ENCODE results near the gene FBXO40.

FBXO40 gene

GRCh38 chr3:121566773-121567172 lies 26.4 kb upstream of the FBXO40 start:
- Histone ChIP-seq H3K27me3 (ENCODE audit: control insufficient read depth in 1 of 2, insufficient read depth in 1 of 2, low read length in 2 of 2) (no peaks in the 10 kb centered on the region), H3K18ac (ENCODE audit: low read depth in 1 of 2, low read length in 2 of 2) (no peak overlapping the region), H3K9ac (ENCODE audit: low read length) (no peak overlapping the region), H3K9me3 (ENCODE audit: control insufficient read depth, low read length) (no peaks in the 10 kb centered on the region), H2BK12ac (ENCODE audit: low read length in 2 of 2) (no peak overlapping the region), H3K27ac (ENCODE audit: low read length, poor library complexity, severe bottlenecking) (no peak overlapping the region), H3K4me3 (ENCODE audit: insufficient read depth in 1 of 2, low read depth in 1 of 2, low read length in 2 of 2) (no peak overlapping the region), H3K4me2 (ENCODE audit: low read length, poor library complexity, severe bottlenecking) (no peak overlapping the region), H3K79me1 (replicated peaks; ENCODE audit: low read length, poor library complexity, severe bottlenecking) (no peaks in the 10 kb centered on the region), H2BK15ac (ENCODE audit: low read depth, poor library complexity, severe bottlenecking) (no peak overlapping the region), H4K8ac (ENCODE audit: low read length) (no peak overlapping the region), H2BK5ac (ENCODE audit: low read depth, low read length, poor library complexity, severe bottlenecking) (no peak overlapping the region), H3K4me1 (ENCODE audit: control insufficient read depth, insufficient read depth, low read depth, low read length) (no peaks in the 10 kb centered on the region), H3K14ac (ENCODE audit: low read length in 2 of 2) (no peak overlapping the region), H2AK5ac (ENCODE audit: low read length, severe bottlenecking) (no peak overlapping the region), H2AFZ (ENCODE audit: low read depth, low read length) (no peak overlapping the region), H3K23ac (ENCODE audit: low read length in 2 of 2) (no peak overlapping the region), H3K4ac (ENCODE audit: low read depth in 1 of 2, low read length in 2 of 2) (no peak overlapping the region), H2BK120ac (ENCODE audit: low read depth, low read length) (no peak overlapping the region), H4K91ac (ENCODE audit: low read length) (no peak overlapping the region), H3K36me3 (ENCODE audit: control insufficient read depth in 1 of 2, insufficient read depth in 2 of 2, low read depth in 1 of 2, low read length in 2 of 2) (no peaks in the 10 kb centered on the region)
- DNase-seq = no peak
- 90% methylated on average over 9 of the region's 9 CpGs for WGBS

- no peak within 1 kb of the TSS for H2BK12ac ChIP-seq (ENCODE audit: low read length in 2 of 2)
- H4K8ac ChIP-seq (ENCODE audit: low read length) = no peak within 1 kb of the TSS
- H3K79me1 ChIP-seq (replicated peaks; ENCODE audit: low read length, poor library complexity, severe bottlenecking) = no peaks in the 10 kb centered on the region
- no peaks in the 10 kb centered on the region for H3K27me3 ChIP-seq (ENCODE audit: control insufficient read depth in 1 of 2, insufficient read depth in 1 of 2, low read length in 2 of 2)
- no peak within 1 kb of the TSS for H2BK5ac ChIP-seq (ENCODE audit: low read depth, low read length, poor library complexity, severe bottlenecking)
- H3K18ac ChIP-seq (ENCODE audit: low read depth in 1 of 2, low read length in 2 of 2) = no peak within 1 kb of the TSS
- H3K4me3 ChIP-seq (ENCODE audit: insufficient read depth in 1 of 2, low read depth in 1 of 2, low read length in 2 of 2) = no peak within 1 kb of the TSS
- H2BK120ac ChIP-seq (ENCODE audit: low read depth, low read length) = no peak within 1 kb of the TSS
- no peak for DNase-seq
- H3K36me3 ChIP-seq (ENCODE audit: control insufficient read depth in 1 of 2, insufficient read depth in 2 of 2, low read depth in 1 of 2, low read length in 2 of 2) = no peaks in the 10 kb centered on the region
- no peak within 1 kb of the TSS for H3K27ac ChIP-seq (ENCODE audit: low read length, poor library complexity, severe bottlenecking)
- no peak within 1 kb of the TSS for H2AFZ ChIP-seq (ENCODE audit: low read depth, low read length)
- no peaks in the 10 kb centered on the region for H3K9me3 ChIP-seq (ENCODE audit: control insufficient read depth, low read length)
- no peak within 1 kb of the TSS for H3K4me2 ChIP-seq (ENCODE audit: low read length, poor library complexity, severe bottlenecking)
- H2AK5ac ChIP-seq (ENCODE audit: low read length, severe bottlenecking) = no peak within 1 kb of the TSS
- H3K4ac ChIP-seq (ENCODE audit: low read depth in 1 of 2, low read length in 2 of 2) = no peak within 1 kb of the TSS
- no peak within 1 kb of the TSS for H3K9ac ChIP-seq (ENCODE audit: low read length)
- 96% methylated on average over 4 of the region's 5 CpGs for WGBS
- no peak within 1 kb of the TSS for H2BK15ac ChIP-seq (ENCODE audit: low read depth, poor library complexity, severe bottlenecking)
- no peak within 1 kb of the TSS for H4K91ac ChIP-seq (ENCODE audit: low read length)
- no peak within 1 kb of the TSS for H3K23ac ChIP-seq (ENCODE audit: low read length in 2 of 2)
- H3K4me1 ChIP-seq (ENCODE audit: control insufficient read depth, insufficient read depth, low read depth, low read length) = no peaks in the 10 kb centered on the region
- H3K14ac ChIP-seq (ENCODE audit: low read length in 2 of 2) = no peak within 1 kb of the TSS
These were observed 25.5 kb upstream of the FBXO40 start, which contains the start of gene ARGFX for GRCh38 chr3:121567649-121568048. Gene ARGFX (plus strand): TSS chr3:121567949. CDS start chr3:121570714, 2,765 bp downstream.

GRCh38 chr3:121574449-121574848 lies 18.7 kb upstream of the FBXO40 start:
- WGBS = 51% methylated on average over 4 of the region's 6 CpGs
- peak; percentile 4 for DNase-seq

GRCh38 chr3:121581691-121582090 lies 11.5 kb upstream of the FBXO40 start:
- Histone ChIP-seq H3K36me3 (ENCODE audit: control insufficient read depth in 1 of 2, insufficient read depth in 2 of 2, low read depth in 1 of 2, low read length in 2 of 2) (no peaks in the 10 kb centered on the region), H2BK5ac (ENCODE audit: low read depth, low read length, poor library complexity, severe bottlenecking) (no peak overlapping the region), H3K4me1 (ENCODE audit: control insufficient read depth, insufficient read depth, low read depth, low read length) (no peaks in the 10 kb centered on the region), H3K79me1 (replicated peaks; ENCODE audit: low read length, poor library complexity, severe bottlenecking) (no peaks in the 10 kb centered on the region), H3K27ac (ENCODE audit: low read length, poor library complexity, severe bottlenecking) (no peak overlapping the region), H2BK15ac (ENCODE audit: low read depth, poor library complexity, severe bottlenecking) (no peak overlapping the region), H4K8ac (ENCODE audit: low read length) (no peak overlapping the region), H3K9me3 (ENCODE audit: control insufficient read depth, low read length) (no peaks in the 10 kb centered on the region), H3K9ac (ENCODE audit: low read length) (no peak overlapping the region), H4K91ac (ENCODE audit: low read length) (no peak overlapping the region), H3K27me3 (ENCODE audit: control insufficient read depth in 1 of 2, insufficient read depth in 1 of 2, low read length in 2 of 2) (peaks cover 8 to 14% of the 10 kb centered on the region in 2 experiments), H3K18ac (ENCODE audit: low read depth in 1 of 2, low read length in 2 of 2) (no peak overlapping the region), H2BK120ac (ENCODE audit: low read depth, low read length) (no peak overlapping the region), H2AK5ac (ENCODE audit: low read length, severe bottlenecking) (no peak overlapping the region), H2BK12ac (ENCODE audit: low read length in 2 of 2) (no peak overlapping the region), H2AFZ (ENCODE audit: low read depth, low read length) (no peak overlapping the region), H3K23ac (ENCODE audit: low read length in 2 of 2) (no peak overlapping the region), H3K4me3 (ENCODE audit: insufficient read depth in 1 of 2, low read depth in 1 of 2, low read length in 2 of 2) (no peak overlapping the region), H3K4ac (ENCODE audit: low read depth in 1 of 2, low read length in 2 of 2) (no peak overlapping the region), H3K14ac (ENCODE audit: low read length in 2 of 2) (no peak overlapping the region), H3K4me2 (ENCODE audit: low read length, poor library complexity, severe bottlenecking) (no peak overlapping the region)
- DNase-seq = no peak
- 100% methylated on average over 1 of the region's 2 CpGs for WGBS

More at GRCh38 chr3:121574449-121574848, 18.7 kb upstream of the FBXO40 start:
- Histone ChIP-seq H2BK12ac (ENCODE audit: low read length in 2 of 2) (no peak overlapping the region), H2BK5ac (ENCODE audit: low read depth, low read length, poor library complexity, severe bottlenecking) (no peak overlapping the region), H3K4me3 (ENCODE audit: insufficient read depth in 1 of 2, low read depth in 1 of 2, low read length in 2 of 2) (no peak overlapping the region), H3K27ac (ENCODE audit: low read length, poor library complexity, severe bottlenecking) (no peak overlapping the region), H3K18ac (ENCODE audit: low read depth in 1 of 2, low read length in 2 of 2) (no peak overlapping the region), H2AFZ (ENCODE audit: low read depth, low read length) (no peak overlapping the region), H3K9me3 (ENCODE audit: control insufficient read depth, low read length) (no peaks in the 10 kb centered on the region), H3K4ac (ENCODE audit: low read depth in 1 of 2, low read length in 2 of 2) (no peak overlapping the region), H3K4me1 (ENCODE audit: control insufficient read depth, insufficient read depth, low read depth, low read length) (peaks cover 1% of the 10 kb centered on the region), H4K91ac (ENCODE audit: low read length) (no peak overlapping the region), H2AK5ac (ENCODE audit: low read length, severe bottlenecking) (no peak overlapping the region), H3K23ac (ENCODE audit: low read length in 2 of 2) (no peak overlapping the region), H3K4me2 (ENCODE audit: low read length, poor library complexity, severe bottlenecking) (no peak overlapping the region), H3K36me3 (ENCODE audit: control insufficient read depth in 1 of 2, insufficient read depth in 2 of 2, low read depth in 1 of 2, low read length in 2 of 2) (no peaks in the 10 kb centered on the region), H2BK120ac (ENCODE audit: low read depth, low read length) (no peak overlapping the region), H3K79me1 (replicated peaks; ENCODE audit: low read length, poor library complexity, severe bottlenecking) (no peaks in the 10 kb centered on the region), H3K14ac (ENCODE audit: low read length in 2 of 2) (no peak overlapping the region), H3K9ac (ENCODE audit: low read length) (no peak overlapping the region), H4K8ac (ENCODE audit: low read length) (no peak overlapping the region), H3K27me3 (ENCODE audit: control insufficient read depth in 1 of 2, insufficient read depth in 1 of 2, low read length in 2 of 2) (no peaks in the 10 kb centered on the region), H2BK15ac (ENCODE audit: low read depth, poor library complexity, severe bottlenecking) (no peak overlapping the region)

All from mesenchymal stem cell (in vitro differentiated cells and primary cell).